K562 (cell line): Measurements from ENCODE around the gene OR9I1.

Experiments used
- CBX5 ChIP-seq: IDR thresholded peaks from 2 replicates; pipeline ENCODE4 v1.6.1; 2014; ENCODE audit warnings: low read depth, borderline replicate concordance
- CTCF ChIP-seq, 3 experiments: IDR thresholded peaks in 2 of 3; conservative IDR thresholded peaks in 1 of 3; 2 replicates each; pipeline ENCODE4 v1.5.1; 2011 to 2012; ENCODE audit warnings: low read length in 3 of 3, mild to moderate bottlenecking in 3 of 3, control low read depth in 2 of 3, improper control_type of control experiment in 1 of 3, inconsistent platforms in 1 of 3, low read depth in 1 of 3, mixed read lengths in 1 of 3, moderate library complexity in 1 of 3; ENCODE audit not compliant: insufficient read depth in 2 of 3
- EZH2 ChIP-seq: IDR thresholded peaks from 2 replicates; pipeline ENCODE4 v1.6.1; 2012; ENCODE audit warnings: low read depth, mild to moderate bottlenecking, inconsistent platforms, low read length, borderline replicate concordance
- GATAD2A ChIP-seq: fragments of 450-650 bp; IDR thresholded peaks from 2 replicates; pipeline ENCODE4 v1.6.1; 2017
- GTF2F1 ChIP-seq: IDR thresholded peaks from 2 replicates; pipeline ENCODE4 v1.6.1; 2011; ENCODE audit warnings: low read depth, low read length, improper control_type of control experiment
- MAZ ChIP-seq, 2 experiments: fragments of 450-650 bp in 1 of 2; sonication (generic) in 1 of 2; formaldehyde crosslinking; IDR thresholded peaks in 1 of 2; conservative IDR thresholded peaks in 1 of 2; 2 replicates each; pipeline versions ENCODE4 v1.4.0 to v1.5.0; 2020; ENCODE audit warnings: mild to moderate bottlenecking in 1 of 2, missing genetic modification reagents in 1 of 2
- POLR2AphosphoS5 ChIP-seq: IDR thresholded peaks from 2 replicates; pipeline ENCODE4 v1.6.1; 2011; ENCODE audit warnings: mild to moderate bottlenecking, low read depth, low read length, moderate library complexity; ENCODE audit not compliant: control insufficient read depth, insufficient read depth
- RCOR1 ChIP-seq, 2 experiments: IDR thresholded peaks; 2 replicates each; pipeline ENCODE4 v1.6.1; 2012; ENCODE audit warnings: low read depth in 2 of 2, low read length in 2 of 2, borderline replicate concordance in 1 of 2, improper control_type of control experiment in 1 of 2
- RNF2 ChIP-seq: sonication (generic); IDR thresholded peaks from 2 replicates; pipeline ENCODE4 v1.6.1; 2016
- SMARCB1 ChIP-seq: IDR thresholded peaks from 2 replicates; pipeline ENCODE4 v1.6.1; 2011; ENCODE audit warnings: improper control_type of control experiment, low read depth; ENCODE audit not compliant: insufficient read length
- SREBF1 ChIP-seq: fragments of 150-350 bp; IDR thresholded peaks from 2 replicates; pipeline ENCODE4 v1.6.1; 2014; ENCODE audit warnings: antibody characterized with exemption, low read depth, low read length, borderline replicate concordance
- TEAD2 ChIP-seq: fragments of 450-650 bp; IDR thresholded peaks from 2 replicates; pipeline ENCODE4 v1.6.1; 2016; ENCODE audit warnings: missing genetic modification characterization, control low read depth, missing compliant biosample characterization
- ZNF512 ChIP-seq: IDR thresholded peaks from 2 replicates; pipeline ENCODE4 v1.6.1; 2016; ENCODE audit warnings: missing genetic modification characterization, missing compliant biosample characterization
- TF ChIP-seq, protein P1 (sequence below): fragments of 450-650 bp; IDR thresholded peaks from 2 replicates; pipeline ENCODE4 v1.6.1; 2016; ENCODE audit warnings: missing biosample characterization, missing genetic modification characterization

- TF ChIP-seq RNF2 = no peak
- no peak for TF ChIP-seq ZNF512 (tag)
- TF ChIP-seq GATAD2A = no peak
- no peak for TF ChIP-seq CBX5
- no peak for TF ChIP-seq SREBF1
- TF ChIP-seq SMARCB1 = no peak
- TF ChIP-seq CTCF (IDR thresholded peaks at IDR 0.05 in 2 of 3, conservative IDR thresholded peaks at IDR 0.05 in 1 of 3; ENCODE audit: insufficient read depth in 2 of 3, low read depth in 1 of 3, low read length in 3 of 3) = no peak
- TF ChIP-seq, protein P1, sequence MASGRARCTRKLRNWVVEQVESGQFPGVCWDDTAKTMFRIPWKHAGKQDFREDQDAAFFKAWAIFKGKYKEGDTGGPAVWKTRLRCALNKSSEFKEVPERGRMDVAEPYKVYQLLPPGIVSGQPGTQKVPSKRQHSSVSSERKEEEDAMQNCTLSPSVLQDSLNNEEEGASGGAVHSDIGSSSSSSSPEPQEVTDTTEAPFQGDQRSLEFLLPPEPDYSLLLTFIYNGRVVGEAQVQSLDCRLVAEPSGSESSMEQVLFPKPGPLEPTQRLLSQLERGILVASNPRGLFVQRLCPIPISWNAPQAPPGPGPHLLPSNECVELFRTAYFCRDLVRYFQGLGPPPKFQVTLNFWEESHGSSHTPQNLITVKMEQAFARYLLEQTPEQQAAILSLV (tag) = no peak
- no peak for TF ChIP-seq RCOR1 (IDR thresholded peaks at IDR 0.05; ENCODE audit: borderline replicate concordance in 1 of 2, low read depth in 2 of 2, low read length in 2 of 2)
- TF ChIP-seq POLR2AphosphoS5 = no peak
- no peak for TF ChIP-seq EZH2
- no peak for TF ChIP-seq MAZ (CRISPR knock-in tag; conservative IDR thresholded peaks at IDR 0.05 in 1 of 2, IDR thresholded peaks at IDR 0.05 in 1 of 2)
- TF ChIP-seq GTF2F1 = no peak
- TF ChIP-seq TEAD2 (tag) = no peak
Measured at GRCh38 chr11:58121096-58121495, 4.2 kb downstream of the OR9I1 start.
